BJ (cell line): ENCODE data around the gene LAMTOR2. TPM values are rescaled to one million over a fixed set of nuclear protein-coding genes. Genes with fewer than 3 reads are reported as not detected.

Experiments
- CTCF ChIA-PET: fragments of 350-600 bp; formaldehyde crosslinking; extraction: SDS; loops from one replicate; lab custom pipeline; 2021; ENCODE audit warnings: antibody characterized with exemption, inconsistent platforms; lab: Yijun Ruan, JAX
- POLR2A ChIA-PET: fragments of 300-600 bp; sonication (Branson Sonifier 250); formaldehyde crosslinking; extraction: SDS; loops from one replicate; lab custom pipeline; 2021; ENCODE audit warnings: antibody characterized with exemption; lab: Charles Lee
- DNase-seq: peaks from one replicate; pipeline ENCODE4 v3.0.0-alpha.2; 2011; ENCODE audit warnings: low read depth
- H3K27me3 ChIP-seq: 2 replicates; pipeline ENCODE4 v1.6.0; 2011; ENCODE audit warnings: low read length; ENCODE audit not compliant: control insufficient read depth, insufficient read depth
- H3K36me3 ChIP-seq: 2 replicates; pipeline ENCODE4 v1.5.1; 2011; ENCODE audit warnings: low read length; ENCODE audit not compliant: control insufficient read depth, insufficient read depth
- H3K4me3 ChIP-seq: 2 replicates; pipeline ENCODE4 v1.5.1; 2011; ENCODE audit warnings: low read depth, mild to moderate bottlenecking, control low read depth, low read length
- CTCF ChIP-seq: IDR thresholded peaks from 2 replicates; pipeline ENCODE4 v1.5.1; 2011; ENCODE audit warnings: low read depth, mild to moderate bottlenecking, control low read depth, inconsistent platforms, low read length, moderate library complexity; ENCODE audit not compliant: insufficient read depth
- polyA plus RNA-seq: library from polyadenylated mRNA; depleted of rRNA; stranded (reverse); fragments of >200 nt; gene quantifications from 2 replicates; pipeline ENCODE4 v1.2.3, GENCODE V29; 2011

The LAMTOR2 gene
- polyA plus RNA-seq, 1 experiment, result 77.4 TPM

- DNase-seq, result no peak
- no peak overlapping the region for H3K4me3 ChIP-seq
- no peaks in the 10 kb centered on the region for H3K27me3 ChIP-seq
- ChIA-PET CTCF (interaction anchor here (0.5 kb wide), 1 partner anchor 19 kb away, joined by 5 read pairs; the partner anchor contains the start of gene UBQLN4), POLR2A (no interaction called here)
- H3K36me3 ChIP-seq, result 0 out of 2 replicates have a peak, but pooled peaks cover 1% of the 10 kb centered on the region
- TF ChIP-seq CTCF, result no peak
Measured at GRCh38 chr1:156072251-156072650, 17.7 kb downstream of the LAMTOR2 start.

- DNase-seq, result no peak
Measured at GRCh38 chr1:156073110-156073687, 18.6 kb downstream of the LAMTOR2 start.

DNA sequence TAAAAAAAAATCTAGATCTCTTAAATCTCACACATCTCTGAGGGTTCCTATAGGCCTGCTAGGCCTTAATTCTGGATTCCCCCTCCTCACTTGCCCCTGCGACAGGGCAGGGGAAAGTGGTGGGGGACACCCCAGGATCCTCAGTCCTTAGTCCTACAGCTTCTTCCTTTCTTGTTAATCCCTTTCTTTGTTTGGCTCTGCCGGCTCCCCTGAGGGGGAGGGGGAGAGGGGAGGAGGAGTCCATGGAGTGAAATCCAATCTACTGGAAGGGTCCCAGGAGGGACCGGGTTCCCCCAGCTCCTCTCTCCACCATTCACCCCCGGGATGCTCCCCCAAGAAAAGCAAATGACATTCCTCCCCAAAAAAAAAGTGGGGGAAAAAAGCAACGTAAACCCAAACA lies 19.2 kb downstream of the LAMTOR2 start:
- no peak for DNase-seq
- POLR2A ChIA-PET, result no interaction called here
- CTCF ChIA-PET, result interaction anchor here (0.8 to 4.3 kb wide), 2 partner anchors 8 to 56 kb away, joined by 3 to 20 read pairs; no protein-coding TSS in a partner anchor

More at GRCh38 chr1:156073110-156073687, 18.6 kb downstream of the LAMTOR2 start:
- TF ChIP-seq CTCF, result no peak
- Histone ChIP-seq H3K36me3 (0 out of 2 replicates have a peak, but pooled peaks cover 1% of the 10 kb centered on the region), H3K27me3 (no peaks in the 10 kb centered on the region), H3K4me3 (no peak overlapping the region)
- CTCF ChIA-PET, result interaction anchor here (0.8 to 4.3 kb wide), 2 partner anchors 7 to 57 kb away, joined by 3 to 20 read pairs; no protein-coding TSS in a partner anchor
- POLR2A ChIA-PET, result no interaction called here

GRCh38 chr1:156074661-156075060 lies 20.1 kb downstream of the LAMTOR2 start:
- no peak for TF ChIP-seq CTCF
- Histone ChIP-seq H3K27me3 (no peaks in the 10 kb centered on the region), H3K4me3 (no peak overlapping the region), H3K36me3 (0 out of 2 replicates have a peak, but pooled peaks cover 1% of the 10 kb centered on the region)
- DNase-seq, result no peak
- ChIA-PET CTCF (interaction anchor here (0.6 to 4.3 kb wide), 5 partner anchors 9 to 137 kb away, joined by 3 to 20 read pairs (median 3); partner anchors contain the start of gene RAB25), POLR2A (no interaction called here)

More for the DNA sequence above, 19.2 kb downstream of the LAMTOR2 start:
- H3K4me3 ChIP-seq, result no peak overlapping the region
- no peaks in the 10 kb centered on the region for H3K27me3 ChIP-seq
- 0 out of 2 replicates have a peak, but pooled peaks cover 1% of the 10 kb centered on the region for H3K36me3 ChIP-seq
- no peak for TF ChIP-seq CTCF

DNA sequence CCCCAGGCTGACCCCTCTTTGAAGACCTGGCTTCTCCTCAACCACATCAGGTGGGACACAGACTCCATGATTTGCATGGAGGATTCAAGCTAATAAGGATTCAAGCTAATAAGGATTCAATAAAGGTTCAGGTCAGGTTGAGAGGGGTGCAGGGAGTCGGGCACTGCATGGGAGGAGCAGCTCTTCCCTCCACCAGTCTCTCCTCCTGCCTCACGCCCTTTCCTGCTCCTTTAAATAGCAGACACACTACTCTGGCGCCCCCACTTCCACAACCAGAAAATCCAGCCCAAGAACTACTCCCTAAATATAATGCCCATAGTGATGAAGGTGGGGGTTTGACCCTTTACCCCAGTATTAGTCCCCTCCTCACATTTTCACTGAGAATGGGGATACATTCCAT lies 20.6 kb downstream of the LAMTOR2 start:
- ChIA-PET POLR2A (no interaction called here), CTCF (interaction anchor here (0.6 to 4.3 kb wide), 7 partner anchors 9 to 137 kb away, joined by 3 to 20 read pairs (median 3); partner anchors contain the start of gene RAB25)
- 0 out of 2 replicates have a peak, but pooled peaks cover 1% of the 10 kb centered on the region for H3K36me3 ChIP-seq
- H3K4me3 ChIP-seq, result no peak overlapping the region
- TF ChIP-seq CTCF, result no peak
- no peaks in the 10 kb centered on the region for H3K27me3 ChIP-seq
- no peak for DNase-seq
